GM18868 (cell line): ENCODE results near the gene CTPS2.
A peak's percentile ranks its signal among the peaks of the same experiment; 100 is the strongest.
"Not testable (repeated sequence)": the region's sequence is repeated elsewhere in the genome, so short reads cannot be mapped to it uniquely, and the experiment has no call there.

ENCODE experiments used
- ATAC-seq: cut with Tn5 transposase; IDR thresholded peaks from one replicate; pipeline ENCODE4 v1.9.1; 2021; ENCODE audit warnings: mild to moderate bottlenecking, moderate library complexity; ENCODE audit not compliant: unreplicated experiment

CTPS2 gene, protein sequence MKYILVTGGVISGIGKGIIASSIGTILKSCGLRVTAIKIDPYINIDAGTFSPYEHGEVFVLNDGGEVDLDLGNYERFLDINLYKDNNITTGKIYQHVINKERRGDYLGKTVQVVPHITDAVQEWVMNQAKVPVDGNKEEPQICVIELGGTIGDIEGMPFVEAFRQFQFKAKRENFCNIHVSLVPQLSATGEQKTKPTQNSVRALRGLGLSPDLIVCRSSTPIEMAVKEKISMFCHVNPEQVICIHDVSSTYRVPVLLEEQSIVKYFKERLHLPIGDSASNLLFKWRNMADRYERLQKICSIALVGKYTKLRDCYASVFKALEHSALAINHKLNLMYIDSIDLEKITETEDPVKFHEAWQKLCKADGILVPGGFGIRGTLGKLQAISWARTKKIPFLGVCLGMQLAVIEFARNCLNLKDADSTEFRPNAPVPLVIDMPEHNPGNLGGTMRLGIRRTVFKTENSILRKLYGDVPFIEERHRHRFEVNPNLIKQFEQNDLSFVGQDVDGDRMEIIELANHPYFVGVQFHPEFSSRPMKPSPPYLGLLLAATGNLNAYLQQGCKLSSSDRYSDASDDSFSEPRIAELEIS

GRCh38 chrX:16712548-16713155, at the start of gene CTPS2:
Gene CTPS2 (minus strand): TSS chrX:16712669. CDS start chrX:16702902, 9,767 bp downstream.
- ATAC-seq: peak; percentile 85

DNA sequence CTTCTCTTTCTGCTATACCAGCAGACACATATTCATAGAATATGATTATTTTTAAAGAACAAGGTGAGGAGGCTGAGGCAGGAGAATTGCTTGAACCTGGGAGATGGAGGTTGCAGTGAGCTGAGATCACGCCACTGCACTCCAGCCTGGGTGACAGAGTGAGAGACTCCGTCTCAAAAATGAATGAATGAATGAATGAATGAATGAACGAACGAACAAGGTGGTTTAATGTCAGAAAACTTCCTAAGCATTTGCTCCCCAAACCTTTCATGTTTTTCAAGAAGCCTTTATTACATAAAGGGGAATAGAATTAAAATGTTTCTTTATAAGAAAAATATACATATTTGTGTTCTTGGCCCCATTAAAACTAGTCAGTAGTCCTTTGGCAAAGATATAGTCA, 49.0 kb upstream of the CTPS2 start:
- ATAC-seq: not testable (repeated sequence)

DNA sequence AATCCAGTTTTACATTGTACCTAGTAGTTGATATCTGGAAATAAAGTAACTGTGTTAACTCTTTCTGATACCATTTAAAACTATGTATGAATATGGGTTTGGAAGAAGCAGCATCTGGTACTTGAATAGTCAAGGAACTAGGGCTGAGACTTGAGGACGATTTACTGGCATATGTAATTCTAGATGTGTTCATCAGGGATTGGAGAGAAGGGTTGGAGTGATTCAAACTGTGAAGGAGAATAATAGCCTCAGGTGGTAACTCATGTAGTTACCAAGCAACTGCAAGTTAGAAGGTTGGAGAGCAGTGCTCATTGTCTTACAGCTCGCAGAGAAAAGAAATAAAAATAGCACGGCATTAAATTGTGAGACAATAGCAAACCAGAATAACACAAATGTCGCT, 44.3 kb upstream of the CTPS2 start:
- no peak for ATAC-seq

GRCh38 chrX:16754019-16754418, 41.5 kb upstream of the CTPS2 start:
- ATAC-seq: no peak

DNA sequence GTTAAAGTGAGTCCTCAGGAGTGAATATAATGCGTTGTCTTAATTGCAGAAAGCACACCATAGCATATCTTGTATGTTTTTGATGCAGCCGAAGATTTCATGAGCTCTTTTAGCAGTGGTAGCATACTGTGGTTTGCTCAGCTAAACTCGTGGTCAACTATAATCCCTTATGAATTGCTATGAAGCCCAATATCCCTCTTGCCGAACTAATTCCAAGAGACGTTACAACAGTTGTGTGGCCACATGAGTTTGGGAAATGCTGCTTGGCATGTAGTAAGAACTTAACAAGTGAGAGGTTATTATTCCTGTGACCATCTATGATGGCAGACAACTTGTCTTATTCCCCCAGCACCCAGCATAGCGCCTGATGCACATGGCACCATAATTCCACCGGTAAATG, 37.7 kb upstream of the CTPS2 start:
- ATAC-seq: no peak

- no peak for ATAC-seq
Observed at GRCh38 chrX:16748425-16748824, 36.0 kb upstream of the CTPS2 start.

DNA sequence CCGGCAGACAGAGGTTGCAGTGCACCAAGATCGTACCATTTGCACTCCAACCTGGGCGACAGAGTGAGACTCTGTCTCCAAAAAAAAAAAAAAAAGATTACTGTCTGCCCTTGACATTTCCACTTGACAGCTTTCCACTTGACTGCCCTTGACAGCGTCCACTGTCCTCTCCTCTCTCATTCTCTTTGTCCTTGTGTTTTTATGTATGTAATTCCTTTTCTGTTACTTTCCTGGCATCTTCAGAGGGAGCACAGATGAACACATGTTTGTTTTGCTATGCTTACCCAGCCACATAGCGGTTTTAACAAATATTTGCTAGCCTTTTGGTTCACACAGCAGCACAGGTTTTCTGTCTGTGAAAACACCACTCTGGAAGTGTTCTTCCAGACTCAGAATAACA, 33.2 kb upstream of the CTPS2 start:
- no peak for ATAC-seq

DNA sequence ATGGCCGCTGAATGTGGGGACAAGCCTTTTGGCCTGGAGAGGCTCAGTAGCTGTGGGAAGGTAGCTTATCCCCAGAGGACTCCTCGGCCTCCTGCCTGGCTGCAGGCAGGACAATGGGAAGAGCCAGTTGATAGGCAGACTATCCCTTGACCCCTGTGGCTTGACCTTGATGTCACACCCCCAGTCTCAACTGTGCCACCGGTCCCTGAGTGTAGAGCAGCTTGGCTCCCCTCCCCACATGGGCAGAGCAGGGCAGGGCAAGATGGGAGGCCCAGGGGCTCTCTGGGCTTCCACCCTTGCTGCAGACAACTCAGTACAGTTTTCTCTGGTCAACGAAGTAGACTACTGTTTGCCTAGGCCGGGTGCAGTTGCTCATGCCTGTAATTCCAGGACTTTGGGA, 32.6 kb upstream of the CTPS2 start:
- ATAC-seq: no peak

- ATAC-seq: no peak
Observed at GRCh38 chrX:16743604-16744325, 31.3 kb upstream of the CTPS2 start.

DNA sequence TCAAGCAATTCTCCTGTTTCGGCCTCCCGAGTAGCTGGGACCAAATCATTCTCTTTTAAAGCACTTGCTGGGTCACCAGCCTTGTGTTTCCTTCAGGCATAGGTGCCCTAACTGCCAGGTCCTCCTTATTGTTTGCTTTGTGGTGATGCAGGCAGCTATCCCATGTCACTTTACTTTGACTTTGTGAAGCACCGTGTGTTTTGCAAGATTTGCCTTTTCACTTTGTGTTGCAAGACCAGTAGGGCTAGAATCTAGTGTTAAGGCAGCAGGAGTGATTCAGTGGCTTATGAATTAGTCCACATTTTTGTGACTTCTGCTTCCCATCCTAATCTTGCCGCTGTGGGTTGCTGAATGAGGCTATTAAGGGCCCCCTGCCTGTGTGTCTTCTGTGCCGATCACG, 27.1 kb upstream of the CTPS2 start:
- no peak for ATAC-seq

DNA sequence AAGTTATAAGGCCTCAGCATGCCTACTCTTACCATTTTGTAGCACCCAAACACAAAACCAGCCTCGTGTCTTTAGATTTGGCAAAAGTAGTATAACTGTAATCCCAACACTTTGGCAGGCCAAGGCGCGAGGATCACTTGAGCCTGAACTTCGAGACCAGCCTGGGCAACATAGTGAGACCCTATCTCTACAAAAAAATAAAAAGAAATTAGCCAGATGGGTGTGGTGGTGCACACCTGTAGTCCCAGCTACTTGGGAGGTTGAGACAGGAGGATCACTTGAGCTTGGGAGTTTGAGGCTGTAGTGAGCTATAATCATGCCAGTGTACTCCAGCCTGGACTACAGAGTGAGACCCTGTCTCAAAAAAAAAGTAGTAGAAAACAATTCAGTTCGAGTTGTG, 24.6 kb upstream of the CTPS2 start:
- no peak for ATAC-seq

DNA sequence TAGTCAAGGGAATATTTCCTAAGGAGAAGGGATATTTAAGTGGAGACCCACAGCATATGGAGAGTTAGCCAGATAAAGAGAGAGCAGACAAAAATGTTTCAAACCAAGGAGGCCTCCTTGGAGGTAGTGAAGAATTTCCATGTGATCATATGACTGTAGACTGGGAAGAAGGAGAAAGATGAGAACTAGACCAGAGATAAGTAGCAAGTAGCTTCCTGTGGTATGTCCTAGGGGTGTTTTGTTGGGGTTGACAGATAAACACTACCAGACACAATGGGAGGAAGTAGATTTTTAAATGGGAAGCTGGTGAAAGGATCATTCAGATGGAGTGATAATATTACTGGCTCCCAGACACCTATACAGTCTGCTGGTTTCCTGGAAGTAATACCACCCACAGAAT, 20.5 kb upstream of the CTPS2 start:
- ATAC-seq: no peak

DNA sequence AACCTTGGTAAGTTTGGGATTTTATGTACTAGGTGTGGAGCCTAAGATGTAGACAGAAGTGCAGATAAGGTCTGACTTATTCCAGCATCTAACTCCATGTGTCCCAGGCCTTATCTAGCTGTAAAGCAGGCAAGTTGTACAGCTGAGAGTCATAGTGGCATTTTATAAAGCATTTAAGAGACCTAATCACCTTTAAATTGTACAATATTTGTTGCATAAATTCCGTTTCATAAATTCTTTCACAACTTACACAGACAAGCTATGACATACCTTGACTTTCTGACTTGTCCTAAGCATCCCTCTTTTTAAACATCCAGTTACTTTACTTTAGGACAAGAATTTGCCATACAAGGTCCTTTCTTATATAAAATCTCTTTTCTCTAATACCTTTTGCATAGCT, 18.0 kb upstream of the CTPS2 start:
- no peak for ATAC-seq

- no peak for ATAC-seq
Observed at GRCh38 chrX:16727637-16728036, 15.2 kb upstream of the CTPS2 start.

GRCh38 chrX:16726347-16726988, 14.0 kb upstream of the CTPS2 start:
- ATAC-seq: not testable (repeated sequence)

GRCh38 chrX:16725072-16725471, 12.6 kb upstream of the CTPS2 start:
- no peak for ATAC-seq

- no peak for ATAC-seq
Observed at GRCh38 chrX:16722481-16722880, 10.0 kb upstream of the CTPS2 start.

DNA sequence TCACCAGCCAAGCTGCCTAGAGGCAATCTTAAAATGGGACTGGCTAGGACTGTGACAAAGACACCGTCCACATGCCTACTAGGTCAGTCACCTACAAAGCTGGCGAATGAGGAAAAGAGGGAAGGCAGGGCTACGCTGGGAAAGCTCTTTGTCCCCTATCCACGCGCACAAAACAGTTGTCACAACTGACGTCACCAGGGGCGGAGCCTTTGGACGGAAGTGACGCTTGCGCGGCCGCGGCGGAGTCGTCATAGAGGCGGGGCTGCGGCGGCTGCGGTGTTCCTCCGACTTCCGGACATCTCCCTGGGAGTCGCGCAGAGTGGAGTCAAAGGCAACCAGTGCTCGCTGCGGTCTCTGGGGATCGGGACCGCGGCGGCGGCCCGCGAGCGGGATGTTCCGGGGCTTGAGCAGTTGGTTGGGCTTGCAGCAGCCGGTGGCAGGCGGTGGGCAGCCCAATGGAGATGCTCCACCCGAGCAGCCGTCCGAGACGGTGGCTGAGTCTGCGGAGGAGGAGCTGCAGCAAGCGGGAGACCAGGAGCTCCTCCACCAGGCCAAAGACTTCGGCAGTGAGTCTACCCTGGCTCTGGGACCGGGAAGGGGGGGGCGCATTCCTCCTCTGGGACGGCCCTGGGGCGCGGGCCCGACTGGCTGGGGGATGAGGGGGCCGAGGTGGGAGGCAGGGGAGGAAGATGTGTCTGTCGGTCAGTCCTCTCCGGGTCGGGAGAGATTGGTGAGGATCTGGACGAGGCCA, 7.0 kb upstream of the CTPS2 start, which contains the start of gene SYAP1:
SYAP1 (plus strand) TSS at position 279 of the 751 bp plus-strand sequence; CDS start at position 392, 113 bp downstream.
- peak; percentile 99 for ATAC-seq

GRCh38 chrX:16718824-16719333, 6.4 kb upstream of the CTPS2 start:
- peak; percentile 34 for ATAC-seq

DNA sequence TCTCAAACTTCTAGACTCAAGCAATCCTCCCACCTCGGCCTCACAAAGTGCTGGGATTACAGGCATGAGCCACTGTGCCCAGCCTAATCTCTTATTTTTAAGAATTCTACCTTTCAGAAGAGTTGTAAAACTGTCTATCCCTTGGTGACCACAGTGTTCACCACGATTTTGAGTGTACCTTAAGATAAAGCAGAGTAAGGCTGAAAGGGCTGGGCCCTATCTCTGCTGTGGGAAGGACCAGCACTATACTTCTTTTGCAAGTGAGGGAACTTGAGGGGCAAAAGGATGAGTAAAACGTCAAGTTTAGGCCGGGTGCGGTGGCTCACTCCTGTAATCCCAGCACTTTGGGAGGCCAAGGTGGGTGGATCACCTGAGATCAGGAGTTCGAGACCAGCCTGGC, 4.0 kb upstream of the CTPS2 start:
- ATAC-seq: not testable (repeated sequence)
